Skeletal muscle tissue (tissue), 4 donors: ENCODE measurements around the gene SNTA1. TPM values are rescaled to one million over a fixed set of nuclear protein-coding genes. Genes with fewer than 3 reads are reported as not detected.
"Not testable (repeated sequence)": the region's sequence is repeated elsewhere in the genome, so short reads cannot be mapped to it uniquely, and the experiment has no call there.

Source experiments
- H3K27ac ChIP-seq: one replicate; pipeline ENCODE4 v1.7.0; 2013; ENCODE audit warnings: mild to moderate bottlenecking, low read depth, low read length, inconsistent platforms
- H3K27me3 ChIP-seq, 3 donors: one replicate each; pipeline ENCODE4 v1.7.0; 2013; ENCODE audit warnings: low read length in 3 of 3; ENCODE audit not compliant: control insufficient read depth in 3 of 3, insufficient read depth in 3 of 3
- H3K36me3 ChIP-seq, 3 donors: one replicate each; pipeline ENCODE4 v1.7.0; 2013; ENCODE audit warnings: low read length in 3 of 3; ENCODE audit not compliant: control insufficient read depth in 3 of 3, insufficient read depth in 3 of 3
- H3K4me1 ChIP-seq, 3 donors: one replicate each; pipeline ENCODE4 v1.7.0; 2013; ENCODE audit warnings: low read length in 3 of 3, mild to moderate bottlenecking in 3 of 3; ENCODE audit not compliant: control insufficient read depth in 3 of 3, insufficient read depth in 3 of 3
- H3K4me3 ChIP-seq, 3 donors: one replicate each; pipeline ENCODE4 v1.7.0; 2013; ENCODE audit warnings: low read length in 3 of 3
- H3K9ac ChIP-seq, 3 donors: one replicate each; pipeline ENCODE4 v1.7.0; 2013; ENCODE audit warnings: low read length in 3 of 3, mild to moderate bottlenecking in 3 of 3, moderate library complexity in 2 of 3, low read depth in 1 of 3
- H3K9me3 ChIP-seq, 3 donors: one replicate each; pipeline ENCODE4 v1.7.0; 2013; ENCODE audit warnings: low read length in 3 of 3; ENCODE audit not compliant: control insufficient read depth in 3 of 3
- total RNA-seq: library from RNA; depleted of rRNA; stranded (reverse); fragments of >200 nt; gene quantifications from one replicate; pipeline ENCODE4 v1.2.3, GENCODE V29; 2014
- donor health status: Osteomylitis.

SNTA1 gene
- total RNA-seq, 1 donor from 2014 or later = 36.5 TPM

- H3K4me1 ChIP-seq = peaks cover 20 to 30% (median 26%) of the 10 kb centered on the region in 3 donors
- peaks cover 0 to 8% (median 4%) of the 10 kb centered on the region in 3 donors for H3K36me3 ChIP-seq
- H3K9ac ChIP-seq = peak within 1 kb of the TSS; percentile 89 to 99 (median 97)
- H3K27me3 ChIP-seq = no peaks in the 10 kb centered on the region
- H3K4me3 ChIP-seq = peak within 1 kb of the TSS; percentile 82 to 100 (median 100)
- H3K9me3 ChIP-seq = no peaks in the 10 kb centered on the region
- peak within 1 kb of the TSS; percentile 43 for H3K27ac ChIP-seq
Measured at GRCh38 chr20:33401184-33401920, 42.2 kb downstream of the SNTA1 start, which contains the start of gene CDK5RAP1. CDK5RAP1 (minus strand) TSS chr20:33401519; CDS start chr20:33397064, 4,455 bp downstream.

- Histone ChIP-seq H3K9me3 (no peaks in the 10 kb centered on the region), H3K4me3 (peak overlapping the region; percentile 82 to 100 (median 100)), H3K36me3 (peaks cover 0 to 6% (median 4%) of the 10 kb centered on the region in 3 donors), H3K4me1 (peaks cover 20 to 30% (median 26%) of the 10 kb centered on the region in 3 donors), H3K27me3 (no peaks in the 10 kb centered on the region), H3K27ac (peak overlapping the region; percentile 43), H3K9ac (peak overlapping the region; percentile 89 to 99 (median 97))
Measured at GRCh38 chr20:33400812-33401183, 42.8 kb downstream of the SNTA1 start.

GRCh38 chr20:33399924-33400323, 43.6 kb downstream of the SNTA1 start:
- no peaks in the 10 kb centered on the region for H3K27me3 ChIP-seq
- no peak overlapping the region for H3K27ac ChIP-seq
- peaks cover 20 to 30% (median 26%) of the 10 kb centered on the region in 3 donors for H3K4me1 ChIP-seq
- H3K36me3 ChIP-seq = peaks cover 0 to 10% (median 4%) of the 10 kb centered on the region in 3 donors
- peak overlapping the region; percentile 1 to 100 (median 32) for H3K4me3 ChIP-seq
- H3K9me3 ChIP-seq = no peaks in the 10 kb centered on the region
- H3K9ac ChIP-seq = peak overlapping the region; percentile 89 to 99 (median 97)

GRCh38 chr20:33394718-33395117, 48.8 kb downstream of the SNTA1 start:
- H3K4me3 ChIP-seq = no peak overlapping the region
- no peaks in the 10 kb centered on the region for H3K27me3 ChIP-seq
- H3K9ac ChIP-seq = no peak overlapping the region
- H3K4me1 ChIP-seq = peaks cover 9 to 17% (median 16%) of the 10 kb centered on the region in 3 donors
- no peaks in the 10 kb centered on the region for H3K9me3 ChIP-seq
- H3K27ac ChIP-seq = no peak overlapping the region
- peaks cover 15 to 34% (median 34%) of the 10 kb centered on the region in 3 donors for H3K36me3 ChIP-seq

- Histone ChIP-seq H3K9ac (peak overlapping the region in 1 of 3 donors; percentile 10), H3K9me3 (no peaks in the 10 kb centered on the region), H3K36me3 (peaks cover 15 to 34% (median 30%) of the 10 kb centered on the region in 3 donors), H3K27ac (peak overlapping the region; percentile 25), H3K4me1 (peaks cover 5 to 11% (median 9%) of the 10 kb centered on the region in 3 donors), H3K27me3 (no peaks in the 10 kb centered on the region), H3K4me3 (no peak overlapping the region)
Measured at GRCh38 chr20:33393609-33394008, 50.0 kb downstream of the SNTA1 start.

GRCh38 chr20:33391722-33392415, 51.7 kb downstream of the SNTA1 start:
- Histone ChIP-seq H3K27ac (no peak overlapping the region), H3K4me3 (no peak overlapping the region), H3K9me3 (no peaks in the 10 kb centered on the region), H3K4me1 (peaks cover 5 to 9% (median 9%) of the 10 kb centered on the region in 3 donors), H3K27me3 (no peaks in the 10 kb centered on the region), H3K36me3 (peaks cover 20 to 39% (median 35%) of the 10 kb centered on the region in 3 donors), H3K9ac (peak overlapping the region in 1 of 3 donors; percentile 20)

- not testable (repeated sequence) for H3K27ac ChIP-seq, H3K4me1 ChIP-seq, H3K9ac ChIP-seq, H3K27me3 ChIP-seq, H3K4me3 ChIP-seq, H3K9me3 ChIP-seq
- H3K36me3 ChIP-seq = peaks cover 34 to 46% (median 40%) of the 10 kb centered on the region in 3 donors
Measured at GRCh38 chr20:33389326-33389725, 54.2 kb downstream of the SNTA1 start.

- Histone ChIP-seq H3K4me1 (peaks cover 0 to 5% (median 3%) of the 10 kb centered on the region in 3 donors), H3K9me3 (no peaks in the 10 kb centered on the region), H3K27ac (no peak overlapping the region), H3K27me3 (no peaks in the 10 kb centered on the region), H3K4me3 (no peak overlapping the region), H3K36me3 (peaks cover 34 to 44% (median 36%) of the 10 kb centered on the region in 3 donors), H3K9ac (no peak overlapping the region)
Measured at GRCh38 chr20:33388268-33388667, 55.3 kb downstream of the SNTA1 start.

GRCh38 chr20:33387177-33387576, 56.4 kb downstream of the SNTA1 start:
- Histone ChIP-seq H3K4me1 (peaks cover 0 to 5% (median 3%) of the 10 kb centered on the region in 3 donors), H3K36me3 (peaks cover 31 to 41% (median 35%) of the 10 kb centered on the region in 3 donors), H3K4me3 (no peak overlapping the region), H3K27ac (no peak overlapping the region), H3K9ac (no peak overlapping the region), H3K9me3 (no peaks in the 10 kb centered on the region), H3K27me3 (no peaks in the 10 kb centered on the region)

- Histone ChIP-seq H3K9ac (no peak overlapping the region), H3K36me3 (peaks cover 34 to 43% (median 38%) of the 10 kb centered on the region in 3 donors), H3K27me3 (no peaks in the 10 kb centered on the region), H3K4me3 (no peak overlapping the region), H3K4me1 (peaks cover 0 to under 1% (median under 1%) of the 10 kb centered on the region in 3 donors), H3K27ac (no peak overlapping the region), H3K9me3 (no peaks in the 10 kb centered on the region)
Measured at GRCh38 chr20:33386673-33387072, 56.9 kb downstream of the SNTA1 start.
